Chondrocyte (in vitro differentiated cells): ENCODE measurements around the gene EPS8L3. TPM values are rescaled to one million over a fixed set of nuclear protein-coding genes. Genes with fewer than 3 reads are reported as not detected.
"Not testable (repeated sequence)": the region's sequence is repeated elsewhere in the genome, so short reads cannot be mapped to it uniquely, and the experiment has no call there.

Experiments used
- DNase-seq: peaks from one replicate; pipeline ENCODE4 v3.0.0; 2021; ENCODE audit warnings: mixed read lengths, low spot score
- H3K27ac Mint-ChIP-seq: one replicate; pipeline ENCODE4 v1.8.0; 2021; ENCODE audit warnings: mild to moderate bottlenecking, moderate library complexity, mixed read lengths; ENCODE audit not compliant: unreplicated experiment
- H3K27me3 Mint-ChIP-seq: 2 replicates; pipeline ENCODE4 v1.8.0; 2021; ENCODE audit warnings: low read depth, mixed read lengths
- H3K36me3 Mint-ChIP-seq: 2 replicates; pipeline ENCODE4 v1.8.0; 2021; ENCODE audit warnings: low read depth, mixed read lengths
- H3K4me1 Mint-ChIP-seq: 2 replicates; pipeline ENCODE4 v1.8.0; 2021; ENCODE audit warnings: low read depth, mild to moderate bottlenecking, mixed read lengths
- H3K4me3 Mint-ChIP-seq: one replicate; pipeline ENCODE4 v1.8.0; 2021; ENCODE audit warnings: mild to moderate bottlenecking, moderate library complexity, mixed read lengths; ENCODE audit not compliant: unreplicated experiment
- H3K9me3 Mint-ChIP-seq: 2 replicates; pipeline ENCODE4 v1.8.0; 2021; ENCODE audit warnings: low read depth, mixed read lengths
- CTCF ChIP-seq: fragments of 200-600 bp; sonication (generic); IDR thresholded peaks from 2 replicates; pipeline ENCODE4 v1.5.0; 2021; ENCODE audit warnings: antibody characterized with exemption, mild to moderate bottlenecking, moderate library complexity
- total RNA-seq: library from RNA; stranded (reverse); gene quantifications from 3 replicates; pipeline ENCODE4 v1.2.1, GENCODE V29; 2021

EPS8L3 gene
- total RNA-seq, 1 donor from 2014 or later = not detected

GRCh38 chr1:109712321-109712864, 51.3 kb downstream of the EPS8L3 start:
- Mint-ChIP-seq H3K36me3 (peaks cover 7% of the 10 kb centered on the region), H3K27ac (no peak overlapping the region), H3K4me1 (no peaks in the 10 kb centered on the region), H3K9me3 (peaks cover 15% of the 10 kb centered on the region), H3K4me3 (no peak overlapping the region), H3K27me3 (no peaks in the 10 kb centered on the region)
- TF ChIP-seq CTCF = no peak
- DNase-seq = no peak

DNA sequence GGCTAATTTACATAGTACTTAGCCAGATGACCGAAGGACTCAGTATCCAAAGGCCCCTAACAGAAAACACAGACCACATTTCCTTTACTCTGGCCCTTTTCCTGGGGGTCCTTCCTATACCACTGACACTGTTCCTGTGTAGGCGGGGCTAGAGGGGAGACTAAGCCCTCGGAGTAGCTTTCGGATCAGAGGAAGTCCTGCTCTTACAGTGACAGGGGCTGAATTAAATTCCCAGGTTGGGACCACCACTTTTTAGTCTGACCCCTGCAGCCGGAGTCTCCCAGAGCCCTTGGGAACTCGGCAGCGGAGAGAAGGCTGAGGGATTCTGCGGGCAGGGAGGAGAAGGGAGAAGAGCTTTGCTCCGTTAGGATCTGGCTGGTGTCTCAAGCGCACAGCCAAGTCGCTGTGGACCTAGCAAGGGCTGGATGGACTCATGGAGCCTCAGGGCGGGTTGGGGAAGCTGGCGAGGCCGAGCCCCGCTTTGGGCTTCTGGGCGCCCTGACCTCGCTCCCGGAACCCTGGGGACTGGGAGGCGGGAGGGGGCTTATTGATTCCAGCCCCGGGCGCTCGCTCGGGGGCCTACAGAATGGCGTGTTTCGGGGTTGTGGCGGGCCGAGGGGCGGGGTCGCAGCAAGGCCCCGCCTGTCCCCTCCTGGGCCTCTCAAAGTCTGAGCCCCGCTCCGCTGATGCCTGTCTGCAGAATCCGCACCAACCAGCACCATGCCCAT, 52.0 kb downstream of the EPS8L3 start, which contains the start of gene GSTM5:
TSS of gene GSTM5 (plus strand) at position 659 of the 728 bp plus-strand sequence. CDS start at position 721, 62 bp downstream.
- H3K27me3 Mint-ChIP-seq, H3K27ac Mint-ChIP-seq, H3K4me1 Mint-ChIP-seq, H3K36me3 Mint-ChIP-seq, H3K4me3 Mint-ChIP-seq, DNase-seq: not testable (repeated sequence)
- peaks cover 15% of the 10 kb centered on the region for H3K9me3 Mint-ChIP-seq

GRCh38 chr1:109709822-109710221, 53.9 kb downstream of the EPS8L3 start:
- H3K9me3 Mint-ChIP-seq = peaks cover 15% of the 10 kb centered on the region
- H3K27me3 Mint-ChIP-seq, H3K36me3 Mint-ChIP-seq, H3K4me3 Mint-ChIP-seq, H3K4me1 Mint-ChIP-seq, DNase-seq, H3K27ac Mint-ChIP-seq: not testable (repeated sequence)

GRCh38 chr1:109708949-109709348, 54.8 kb downstream of the EPS8L3 start:
- H3K36me3 Mint-ChIP-seq = peaks cover 12% of the 10 kb centered on the region

DNA sequence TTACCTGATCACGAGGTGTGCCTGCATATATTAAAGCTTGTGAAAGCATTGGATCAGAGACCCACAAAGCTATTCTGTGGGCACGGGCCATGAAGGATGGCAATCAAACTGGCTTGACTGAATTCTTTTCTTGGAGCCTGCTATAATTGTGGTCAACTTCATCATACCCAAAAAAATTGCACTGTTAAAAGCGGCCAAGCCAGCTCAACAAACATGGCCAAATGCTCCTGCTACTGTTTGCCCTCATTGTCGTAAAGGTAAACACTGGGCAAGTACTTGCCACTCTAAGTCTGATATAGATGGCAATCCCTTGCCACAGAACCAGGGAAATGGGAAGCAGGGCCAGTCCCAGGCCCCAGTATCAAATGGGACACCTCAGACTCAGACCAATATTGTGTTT, 58.3 kb downstream of the EPS8L3 start:
- Mint-ChIP-seq H3K9me3 (peaks cover 24% of the 10 kb centered on the region), H3K4me3 (no peak overlapping the region), H3K36me3 (peaks cover 12% of the 10 kb centered on the region), H3K4me1 (no peaks in the 10 kb centered on the region), H3K27ac (no peak overlapping the region), H3K27me3 (no peaks in the 10 kb centered on the region)
- DNase-seq = no peak
- TF ChIP-seq CTCF = no peak

More at GRCh38 chr1:109708949-109709348, 54.8 kb downstream of the EPS8L3 start:
- H3K27ac Mint-ChIP-seq, H3K27me3 Mint-ChIP-seq, H3K4me1 Mint-ChIP-seq, H3K4me3 Mint-ChIP-seq, DNase-seq: not testable (repeated sequence)
- H3K9me3 Mint-ChIP-seq = peaks cover 18% of the 10 kb centered on the region

DNA sequence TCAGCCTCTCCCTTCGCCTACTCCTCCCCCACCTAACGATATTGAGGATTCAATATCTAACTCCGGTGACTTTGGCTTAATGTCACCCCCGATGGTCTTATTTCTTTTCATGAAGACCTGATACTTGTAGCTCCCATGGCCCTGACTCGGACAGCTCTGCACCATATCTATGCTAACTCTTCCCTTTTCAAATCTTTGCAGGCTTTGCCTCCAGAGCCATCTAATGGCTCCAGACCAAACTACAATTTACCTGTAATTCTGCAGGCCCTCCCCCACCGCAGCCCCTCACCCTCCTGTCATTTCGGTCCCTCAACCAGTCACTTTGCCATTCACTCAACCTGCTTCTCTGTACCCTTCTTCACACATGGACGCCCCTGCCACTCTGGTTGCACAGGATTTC, 59.5 kb downstream of the EPS8L3 start:
- TF ChIP-seq CTCF = no peak
- H3K36me3 Mint-ChIP-seq = peaks cover 9% of the 10 kb centered on the region
- H3K27ac Mint-ChIP-seq = no peak overlapping the region
- H3K4me1 Mint-ChIP-seq = no peaks in the 10 kb centered on the region
- H3K27me3 Mint-ChIP-seq = no peaks in the 10 kb centered on the region
- H3K4me3 Mint-ChIP-seq = no peak overlapping the region
- no peak for DNase-seq
- H3K9me3 Mint-ChIP-seq = peaks cover 19% of the 10 kb centered on the region

GRCh38 chr1:109702940-109703339, 60.8 kb downstream of the EPS8L3 start:
- H3K9me3 Mint-ChIP-seq, DNase-seq, H3K27me3 Mint-ChIP-seq, H3K36me3 Mint-ChIP-seq, H3K4me1 Mint-ChIP-seq, H3K27ac Mint-ChIP-seq, H3K4me3 Mint-ChIP-seq: not testable (repeated sequence)

Other genes with a start within 250 kb of the EPS8L3 start
- gene GPR61, start 224.1 kb downstream of the EPS8L3 start, total RNA-seq = not detected in 3 replicates
- gene GNAI3, start 215.3 kb downstream of the EPS8L3 start, total RNA-seq = 10.7 to 11.3 TPM (median 10.8 TPM) in 3 replicates
- not detected in 3 replicates for gene GNAT2, start 144.3 kb downstream of the EPS8L3 start, total RNA-seq
- 70.6 to 100 TPM (median 74.2 TPM) in 3 replicates for gene AMPD2, start 144.1 kb downstream of the EPS8L3 start, total RNA-seq
- gene GSTM4, start 107.8 kb downstream of the EPS8L3 start, total RNA-seq = 14.5 to 20.8 TPM (median 14.8 TPM) in 3 replicates
- gene GSTM2, start 95.9 kb downstream of the EPS8L3 start, total RNA-seq = 24.6 to 41.3 TPM (median 25.8 TPM) in 3 replicates
- gene GSTM1, start 76.1 kb downstream of the EPS8L3 start, total RNA-seq = 8.9 to 17.8 TPM (median 17.8 TPM) in 3 replicates
- not detected in 3 replicates for gene GSTM5, start 51.7 kb downstream of the EPS8L3 start, total RNA-seq
- 51.2 to 63.8 TPM (median 61.5 TPM) in 3 replicates for gene GSTM3, start 22.9 kb downstream of the EPS8L3 start, total RNA-seq
- gene CSF1, start 146.9 kb upstream of the EPS8L3 start, total RNA-seq = 15.2 to 19.8 TPM (median 16.8 TPM) in 3 replicates
- gene AHCYL1, start 220.8 kb upstream of the EPS8L3 start, total RNA-seq = 57.3 to 69.3 TPM (median 59.6 TPM) in 3 replicates